Ovary (tissue), 9 donors: Measurements from ENCODE around the gene RPL19. TPM values are rescaled to one million over a fixed set of nuclear protein-coding genes. Genes with fewer than 3 reads are reported as not detected.

ENCODE experiments used
- DNase-seq, 5 donors: peaks; one replicate each; pipeline ENCODE4 v3.0.0-alpha.2; 2019 to 2020
- H3K27ac ChIP-seq, 2 donors: fragments of 200-600 bp; one replicate each; pipeline versions ENCODE4 v1.5.1 to v1.8.0; 2019 to 2022
- H3K27me3 ChIP-seq: fragments of 200-600 bp; one replicate; pipeline ENCODE4 v1.8.0; 2022
- H3K36me3 ChIP-seq: fragments of 200-600 bp; sonication (generic); one replicate; pipeline ENCODE4 v1.5.1; 2019
- H3K4me1 ChIP-seq: one replicate; pipeline ENCODE4 v1.8.1; 2013; ENCODE audit warnings: mild to moderate bottlenecking, moderate library complexity; ENCODE audit not compliant: insufficient read depth
- H3K4me3 ChIP-seq: fragments of 200-600 bp; sonication (generic); one replicate; pipeline ENCODE4 v1.5.1; 2017
- H3K9me3 ChIP-seq, 2 donors: fragments of 200-600 bp in 1 of 2; sonication (generic) in 1 of 2; one replicate each; pipeline versions ENCODE4 v1.5.1 to v1.8.1; 2013 to 2019; ENCODE audit warnings: mild to moderate bottlenecking in 1 of 2, moderate library complexity in 1 of 2
- EP300 ChIP-seq: sonication (generic); formaldehyde crosslinking; IDR thresholded peaks from one replicate; pipeline ENCODE4 v1.6.1; 2017; ENCODE audit warnings: antibody characterized with exemption
- POLR2A ChIP-seq: fragments of 450-650 bp; IDR thresholded peaks from one replicate; pipeline ENCODE4 v1.6.1; 2017; ENCODE audit warnings: antibody characterized with exemption, mild to moderate bottlenecking, moderate library complexity
- WGBS, 3 donors: extraction: QIAGEN DNeasy Blood & Tissue Kit in 1 of 3; methylation state at CpG; one replicate each; pipeline versions ENCODE4 v1.1.5 to v1.1.7; 2013 to 2017; 5-methylcytosine and 5-hydroxymethylcytosine counted together
- intact Hi-C, 4 donors: fragments of 100-400 bp; cut with DNase I; formaldehyde crosslinking; loops; one replicate each; pipeline versions ENCODE4 v1.11.0 to v1.15.1; 2022 to 2023
- polyA plus RNA-seq, 2 donors: library from polyadenylated mRNA; stranded (reverse); fragments of 200-250 nt in 1 of 2; fragments of 350-450 nt in 1 of 2; fragmentation: Illumina TruSeq in 1 of 2; extraction: RNeasy Lipid Tissue Mini Kit (QIAGEN cat#74804) in 1 of 2; gene quantifications; one replicate each; pipeline ENCODE4 v1.2.3, GENCODE V29; 2013 to 2014
- total RNA-seq, 7 donors: library from RNA; depleted of rRNA in 2 of 7; stranded (reverse); fragments of >200 nt in 2 of 7; fragmentation: NEBNext Ultra II Directional in 3 of 7; extraction: Animal tissue kit (Norgen Biotek cat#: 25700) in 3 of 7; gene quantifications; one replicate each; pipeline versions ENCODE4 v1.1.0 to v1.2.4, GENCODE V29; 2016 to 2023
- TF ChIP-seq, protein P1 (sequence below), 3 donors: fragments of 450-650 bp in 2 of 3; fragments of 200-600 bp in 1 of 3; IDR thresholded peaks; one replicate each; pipeline versions ENCODE4 v1.5.1 to v1.8.0; 2016 to 2022; ENCODE audit warnings: antibody characterized with exemption in 3 of 3, mild to moderate bottlenecking in 1 of 3
- donor health status: DM: no; HTN: no; CAD: no; lungs with moderate emphysema.
- donor health status: DM: no; HTN: no; CAD: no.
- donor health status: Bipolar disorder and iron deficiency.
- donor health status: DM: yes; HTN: yes; CAD: no.
- donor health status: DM: no; HTN: no; CAD: no.
- donor health status: DM: yes; HTN: yes; CAD: no.

RPL19 gene
- total and polyA plus RNA-seq, 9 donors = 2,272 to 5,697 (median 3,184) TPM

DNA sequence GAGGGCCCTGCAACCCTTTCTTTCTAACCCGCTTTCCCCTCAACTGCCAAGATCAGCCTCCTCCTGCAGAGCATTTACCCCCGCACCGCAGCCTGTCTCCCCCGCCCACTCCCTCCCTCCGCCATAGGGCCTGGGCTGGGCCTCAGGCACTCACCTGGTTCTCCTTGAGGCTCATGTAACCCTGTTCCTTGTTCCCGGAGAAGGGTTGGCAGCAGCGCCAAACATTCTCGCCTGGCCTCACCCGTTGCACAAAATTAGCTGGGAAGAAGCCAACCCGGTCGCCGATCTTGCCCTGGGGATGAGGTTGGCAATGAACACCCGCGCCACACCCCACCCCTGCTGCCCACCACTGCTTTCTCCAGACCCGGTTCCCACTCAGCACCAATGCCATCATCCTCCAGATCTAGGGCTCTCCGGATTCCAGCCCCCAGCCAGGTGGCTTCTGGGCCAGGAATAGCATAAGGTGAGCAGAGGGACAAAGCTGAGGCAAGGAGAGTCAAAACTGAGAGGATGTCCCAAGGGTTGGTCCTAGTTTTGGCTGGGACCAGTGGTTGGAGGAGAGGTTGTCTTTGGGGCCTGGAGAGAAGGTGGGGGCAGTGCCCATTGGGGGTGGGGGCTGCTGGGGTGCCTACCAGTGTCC, 12.9 kb downstream of the RPL19 start:
- TF ChIP-seq POLR2A = no peak
- no peak for TF ChIP-seq EP300
- TF ChIP-seq, protein P1, sequence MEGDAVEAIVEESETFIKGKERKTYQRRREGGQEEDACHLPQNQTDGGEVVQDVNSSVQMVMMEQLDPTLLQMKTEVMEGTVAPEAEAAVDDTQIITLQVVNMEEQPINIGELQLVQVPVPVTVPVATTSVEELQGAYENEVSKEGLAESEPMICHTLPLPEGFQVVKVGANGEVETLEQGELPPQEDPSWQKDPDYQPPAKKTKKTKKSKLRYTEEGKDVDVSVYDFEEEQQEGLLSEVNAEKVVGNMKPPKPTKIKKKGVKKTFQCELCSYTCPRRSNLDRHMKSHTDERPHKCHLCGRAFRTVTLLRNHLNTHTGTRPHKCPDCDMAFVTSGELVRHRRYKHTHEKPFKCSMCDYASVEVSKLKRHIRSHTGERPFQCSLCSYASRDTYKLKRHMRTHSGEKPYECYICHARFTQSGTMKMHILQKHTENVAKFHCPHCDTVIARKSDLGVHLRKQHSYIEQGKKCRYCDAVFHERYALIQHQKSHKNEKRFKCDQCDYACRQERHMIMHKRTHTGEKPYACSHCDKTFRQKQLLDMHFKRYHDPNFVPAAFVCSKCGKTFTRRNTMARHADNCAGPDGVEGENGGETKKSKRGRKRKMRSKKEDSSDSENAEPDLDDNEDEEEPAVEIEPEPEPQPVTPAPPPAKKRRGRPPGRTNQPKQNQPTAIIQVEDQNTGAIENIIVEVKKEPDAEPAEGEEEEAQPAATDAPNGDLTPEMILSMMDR (IDR thresholded peaks at IDR 0.05) = no peak
- Histone ChIP-seq H3K36me3 (no peaks in the 10 kb centered on the region), H3K27me3 (no peaks in the 10 kb centered on the region), H3K27ac (no peak overlapping the region), H3K9me3 (no peaks in the 10 kb centered on the region), H3K4me1 (peaks cover 3% of the 10 kb centered on the region), H3K4me3 (no peak overlapping the region)
- intact Hi-C loops = no loop called here
- WGBS, 3 donors = 68 to 79% (median 75%) methylated on average over 16 of the region's 16 CpGs
- no peak for DNase-seq

DNA sequence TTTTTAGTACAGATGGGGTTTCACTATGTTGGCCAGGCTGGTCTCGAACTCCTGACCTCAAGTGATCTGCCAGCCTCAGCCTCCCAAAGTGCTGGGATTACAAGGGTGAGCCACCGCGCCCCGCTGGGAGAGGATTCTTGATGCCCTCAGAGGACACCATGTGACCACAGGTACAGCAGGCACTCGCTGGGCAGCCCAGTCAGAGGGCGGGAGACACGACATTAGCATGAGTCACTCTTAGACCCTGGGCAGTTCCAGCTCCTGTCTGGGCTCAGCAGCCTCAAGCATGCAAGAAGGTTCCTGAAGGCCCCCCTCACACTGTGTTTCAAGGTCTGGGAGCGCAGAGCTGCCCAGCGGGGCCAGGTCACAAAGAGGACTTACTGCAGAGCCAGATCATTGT, 13.8 kb downstream of the RPL19 start:
- no peak for TF ChIP-seq EP300
- no peak for TF ChIP-seq POLR2A
- TF ChIP-seq, protein P1 (IDR thresholded peaks at IDR 0.05) = no peak
- peaks cover 3% of the 10 kb centered on the region for H3K4me1 ChIP-seq
- intact Hi-C loops = no loop called here
- H3K27ac ChIP-seq = no peak overlapping the region
- no peak overlapping the region for H3K4me3 ChIP-seq
- DNase-seq = no peak
- H3K9me3 ChIP-seq = no peaks in the 10 kb centered on the region
- H3K36me3 ChIP-seq = no peaks in the 10 kb centered on the region
- 81 to 84% (median 82%) methylated on average over 9 of the region's 9 CpGs for WGBS, 3 donors
- H3K27me3 ChIP-seq = no peaks in the 10 kb centered on the region

DNA sequence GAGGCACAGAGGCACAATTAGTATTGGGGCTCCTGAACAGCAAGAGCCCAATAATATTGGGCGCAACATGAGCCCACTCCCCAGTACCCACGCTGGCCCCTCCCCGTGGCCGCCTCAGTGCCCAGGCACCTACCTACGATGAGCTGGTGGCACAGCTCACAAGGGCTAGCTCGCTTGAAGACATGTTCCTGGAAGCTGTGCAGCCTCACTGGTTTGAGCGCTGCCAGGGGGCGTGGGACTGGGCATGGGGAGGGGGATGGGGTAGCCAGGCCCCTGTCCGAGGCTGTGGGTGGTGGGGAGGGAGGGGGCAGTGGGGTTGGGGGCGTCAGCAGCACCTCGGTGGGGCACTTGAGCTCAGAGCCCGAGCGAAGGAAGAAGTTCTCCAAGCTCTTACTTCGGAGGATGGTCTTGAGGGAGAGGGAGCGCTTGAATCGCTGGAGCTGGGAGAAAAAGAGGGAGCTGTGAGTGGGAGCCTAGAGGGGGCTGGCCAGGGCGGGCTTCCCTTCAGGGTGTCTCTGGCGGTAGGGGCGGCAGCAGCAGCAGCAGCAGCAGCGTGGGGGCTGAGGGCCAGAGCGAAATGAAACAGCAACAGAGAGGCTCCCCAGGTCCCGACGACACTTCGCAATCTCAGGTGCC, 17.8 kb downstream of the RPL19 start:
- Histone ChIP-seq H3K9me3 (no peaks in the 10 kb centered on the region), H3K4me3 (no peak overlapping the region), H3K27me3 (no peaks in the 10 kb centered on the region), H3K4me1 (no peaks in the 10 kb centered on the region), H3K27ac (no peak overlapping the region), H3K36me3 (no peaks in the 10 kb centered on the region)
- TF ChIP-seq, protein P1 (IDR thresholded peaks at IDR 0.05) = no peak
- TF ChIP-seq EP300 (no peak), POLR2A (no peak)
- no peak for DNase-seq
- intact Hi-C loops = no loop called here
- 22 to 32% (median 27%) methylated on average over 24 of the region's 24 CpGs for WGBS, 3 donors

DNA sequence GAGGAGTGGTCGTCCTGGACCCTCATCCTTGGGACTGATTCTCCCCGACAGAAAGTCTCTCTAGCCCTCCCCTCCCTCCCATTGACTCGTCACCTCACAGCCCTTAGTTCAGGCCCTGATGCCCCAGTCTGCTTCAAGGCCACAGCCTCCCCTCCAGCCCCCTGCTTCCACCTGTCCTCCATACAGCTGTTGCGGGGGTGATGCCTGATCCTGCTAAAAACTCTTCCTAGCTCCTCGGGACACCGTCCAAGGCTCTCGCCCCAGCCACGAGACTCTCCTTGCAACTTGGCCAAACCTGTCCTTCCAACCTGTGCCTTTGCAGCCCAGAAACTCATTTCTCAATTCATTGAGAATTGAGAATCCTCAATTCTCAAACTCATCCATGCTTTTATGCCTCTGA, 18.8 kb downstream of the RPL19 start:
- Histone ChIP-seq H3K9me3 (no peaks in the 10 kb centered on the region), H3K36me3 (no peaks in the 10 kb centered on the region), H3K4me1 (no peaks in the 10 kb centered on the region), H3K27me3 (no peaks in the 10 kb centered on the region), H3K4me3 (no peak overlapping the region), H3K27ac (no peak overlapping the region)
- 14 to 38% (median 19%) methylated on average over 8 of the region's 8 CpGs for WGBS, 3 donors
- TF ChIP-seq EP300 = no peak
- TF ChIP-seq, protein P1 (IDR thresholded peaks at IDR 0.05) = no peak
- TF ChIP-seq POLR2A = no peak
- intact Hi-C loops = no loop called here
- no peak for DNase-seq
